Globus pallidus (tissue), 1 donor: Measurements from ENCODE around the gene TRAF2.

ENCODE experiments used
- DNase-seq: peaks from one replicate; pipeline ENCODE4 v3.0.0-alpha.2; 2015; ENCODE audit warnings: low spot score

Gene TRAF2

DNA sequence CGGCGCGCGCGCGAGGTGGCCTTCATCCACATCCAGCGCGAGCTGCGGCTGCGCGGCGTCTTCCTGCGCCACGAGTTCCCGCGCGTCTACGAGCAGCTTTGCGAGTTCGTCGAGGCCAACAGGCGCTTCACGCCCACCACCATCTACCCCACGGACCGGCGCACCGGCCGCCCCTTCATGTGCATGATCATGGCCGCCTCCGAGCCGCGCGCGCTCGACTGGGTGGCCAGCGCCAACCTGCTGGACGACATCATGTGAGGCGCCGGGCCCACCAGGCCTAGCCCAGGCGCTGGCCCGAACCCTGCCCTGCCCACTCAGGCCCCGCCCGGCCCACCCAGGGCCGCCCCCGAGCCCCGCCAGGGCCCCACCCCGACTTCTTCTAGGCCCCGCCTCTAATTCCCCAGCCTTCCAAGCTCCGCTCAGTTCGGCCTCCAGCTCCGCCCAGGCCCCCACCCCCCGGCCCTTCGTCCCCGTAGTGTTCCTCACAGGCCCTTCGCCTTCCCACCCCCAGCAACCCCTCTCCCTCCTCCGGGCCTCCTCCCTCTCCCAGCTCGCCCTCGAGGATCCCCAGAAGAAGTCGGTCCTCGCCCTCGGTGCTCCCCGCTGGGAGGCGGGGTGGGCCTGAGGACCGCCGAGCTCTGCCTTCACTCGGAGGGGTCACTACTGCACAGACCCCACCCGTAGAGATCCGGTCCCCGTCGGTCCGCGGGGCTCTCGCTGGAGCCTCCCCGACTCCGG is 39.1 kb upstream of the TRAF2 start:
- DNase-seq = no peak

DNA sequence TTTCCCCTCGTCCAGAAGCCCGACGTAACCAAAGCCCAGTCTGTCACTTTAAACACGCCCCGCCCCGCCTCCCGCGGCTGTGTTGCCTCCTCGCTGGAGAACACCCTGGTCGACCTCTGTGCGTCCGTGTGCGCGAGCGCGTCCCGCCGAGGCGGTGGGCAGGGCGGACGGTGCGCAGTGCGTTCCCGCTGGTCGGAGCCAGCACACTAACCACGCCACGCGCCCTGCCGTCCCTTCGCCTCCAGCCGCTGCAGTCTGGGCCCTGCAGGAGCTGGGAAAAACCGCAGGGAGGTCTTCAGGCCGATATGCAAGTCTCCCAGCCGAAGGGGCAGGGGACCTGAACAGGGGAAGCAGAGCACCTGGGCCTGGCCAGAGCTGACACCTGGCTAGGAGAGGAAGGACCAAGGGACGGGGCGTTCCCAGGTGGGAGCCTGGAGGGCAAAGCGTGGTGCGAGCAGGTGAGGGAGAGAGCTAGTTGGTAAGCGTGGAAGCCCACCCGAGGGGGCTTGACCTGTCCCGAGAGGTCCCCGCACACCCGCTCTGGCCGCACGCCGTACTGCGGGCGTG is 38.4 kb upstream of the TRAF2 start:
- no peak for DNase-seq

DNA sequence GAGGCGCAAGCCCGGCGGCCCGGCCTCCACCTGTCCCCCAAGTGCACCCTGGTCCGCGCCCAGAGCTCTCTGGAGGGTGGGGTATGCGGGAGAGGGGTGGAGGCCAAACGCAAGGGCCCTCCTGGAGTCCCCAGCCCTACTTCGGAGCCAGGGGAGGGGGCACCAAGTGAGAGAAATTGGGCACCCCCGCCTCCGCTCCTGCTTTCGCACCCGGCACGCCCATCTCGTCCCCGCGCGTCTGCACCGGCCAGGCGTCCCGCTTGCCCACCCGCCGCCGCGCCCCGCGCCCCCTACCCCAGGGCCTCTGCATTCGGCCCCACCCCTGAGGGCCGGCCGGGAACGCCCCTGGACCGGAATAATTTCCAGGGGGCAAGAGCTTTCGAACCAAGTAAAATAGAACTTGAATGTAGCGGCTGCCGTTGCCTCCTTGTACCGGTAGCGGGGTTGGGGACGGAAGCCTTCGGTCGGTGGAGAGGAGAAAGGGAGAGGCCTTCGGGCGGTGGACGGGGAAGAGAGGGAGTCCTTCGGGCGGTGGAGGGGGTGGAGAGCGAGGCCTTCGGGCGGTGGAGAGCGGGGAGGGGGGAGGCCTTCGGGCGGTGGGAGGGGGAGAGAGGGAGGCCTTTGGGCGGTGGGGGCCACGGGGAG is 37.8 kb upstream of the TRAF2 start:
- DNase-seq = no peak

DNA sequence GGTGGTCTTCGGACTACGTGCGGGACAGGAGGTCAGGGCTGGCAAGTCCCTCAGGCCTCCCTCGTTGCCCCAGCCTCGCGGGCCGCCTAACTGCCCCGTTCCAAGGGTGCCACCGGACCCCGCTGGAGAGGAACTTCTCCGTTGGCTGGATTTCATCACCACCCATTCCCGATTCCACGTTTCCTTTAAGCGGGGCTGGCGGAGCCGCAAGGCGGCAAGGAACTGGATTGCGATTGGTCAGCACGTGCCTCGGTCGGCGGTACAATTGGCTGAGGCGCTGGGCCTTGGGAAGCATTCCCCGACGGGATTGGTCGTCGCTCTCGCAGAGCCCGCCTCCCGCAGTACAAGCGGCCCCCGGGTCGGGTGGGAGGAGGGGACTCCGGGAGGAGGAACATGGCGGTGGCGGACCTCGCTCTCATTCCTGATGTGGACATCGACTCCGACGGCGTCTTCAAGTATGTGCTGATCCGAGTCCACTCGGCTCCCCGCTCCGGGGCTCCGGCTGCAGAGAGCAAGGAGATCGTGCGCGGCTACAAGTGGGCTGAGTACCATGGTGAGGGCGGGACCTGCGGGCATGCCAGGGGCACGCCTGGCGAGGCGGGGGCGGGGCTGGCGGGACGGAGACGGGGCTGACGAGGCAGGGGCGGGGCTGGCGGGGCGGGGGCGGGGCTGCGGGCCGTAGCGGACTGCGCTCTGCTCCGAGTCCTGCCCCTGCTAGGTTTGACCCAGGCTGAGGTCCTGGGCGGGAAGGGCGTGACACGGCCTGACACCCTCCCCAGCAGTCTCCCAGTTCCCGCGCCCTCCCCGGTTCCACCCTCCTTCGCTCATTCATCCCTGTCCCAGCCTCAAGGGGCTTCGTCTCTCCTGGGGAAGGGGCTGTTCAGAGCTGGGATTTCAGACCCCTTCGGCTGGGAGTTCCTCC is 37.0 kb upstream of the TRAF2 start, which contains the start of gene PHPT1:
TSS of gene PHPT1 (plus strand) at position 372 of the 922 bp plus-strand sequence. CDS start at position 394, 22 bp downstream.
- DNase-seq = peak; percentile 99

DNA sequence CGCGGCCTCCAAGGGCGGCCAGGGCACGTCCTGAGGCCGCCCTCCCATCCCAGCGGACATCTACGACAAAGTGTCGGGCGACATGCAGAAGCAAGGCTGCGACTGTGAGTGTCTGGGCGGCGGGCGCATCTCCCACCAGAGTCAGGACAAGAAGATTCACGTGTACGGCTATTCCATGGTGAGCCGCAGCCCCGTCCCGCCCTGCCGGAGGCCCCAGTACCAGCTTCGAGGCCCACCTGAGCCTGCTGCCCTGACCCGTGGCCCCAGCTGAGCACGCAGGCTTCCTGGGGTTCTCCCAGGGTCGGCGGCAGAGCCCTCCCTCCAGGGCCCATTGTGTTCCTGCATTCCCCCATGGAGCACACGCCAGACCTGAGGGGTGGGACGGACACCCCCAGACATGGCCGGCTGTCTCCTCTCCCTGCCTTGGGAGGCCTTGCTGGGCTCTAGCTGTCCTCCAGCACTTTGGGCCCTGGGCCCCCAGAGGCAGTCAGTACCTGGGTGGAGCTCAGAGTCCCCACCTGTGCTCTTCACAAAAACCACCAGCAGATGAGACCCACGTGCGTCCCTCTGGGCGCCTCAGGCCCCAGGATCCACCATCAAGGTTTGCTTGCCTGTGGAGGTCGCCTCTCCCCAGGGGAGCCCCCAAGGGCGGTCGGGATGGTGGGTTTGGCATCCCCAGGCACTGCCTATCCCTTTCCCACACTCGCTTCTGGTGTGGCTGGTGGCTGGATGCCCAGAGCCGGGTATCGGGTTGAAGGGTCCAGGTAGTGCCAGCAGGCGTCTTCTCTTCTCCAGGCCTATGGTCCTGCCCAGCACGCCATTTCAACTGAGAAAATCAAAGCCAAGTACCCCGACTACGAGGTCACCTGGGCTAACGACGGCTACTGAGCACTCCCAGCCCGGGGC is 36.1 kb upstream of the TRAF2 start:
- DNase-seq = no peak

DNA sequence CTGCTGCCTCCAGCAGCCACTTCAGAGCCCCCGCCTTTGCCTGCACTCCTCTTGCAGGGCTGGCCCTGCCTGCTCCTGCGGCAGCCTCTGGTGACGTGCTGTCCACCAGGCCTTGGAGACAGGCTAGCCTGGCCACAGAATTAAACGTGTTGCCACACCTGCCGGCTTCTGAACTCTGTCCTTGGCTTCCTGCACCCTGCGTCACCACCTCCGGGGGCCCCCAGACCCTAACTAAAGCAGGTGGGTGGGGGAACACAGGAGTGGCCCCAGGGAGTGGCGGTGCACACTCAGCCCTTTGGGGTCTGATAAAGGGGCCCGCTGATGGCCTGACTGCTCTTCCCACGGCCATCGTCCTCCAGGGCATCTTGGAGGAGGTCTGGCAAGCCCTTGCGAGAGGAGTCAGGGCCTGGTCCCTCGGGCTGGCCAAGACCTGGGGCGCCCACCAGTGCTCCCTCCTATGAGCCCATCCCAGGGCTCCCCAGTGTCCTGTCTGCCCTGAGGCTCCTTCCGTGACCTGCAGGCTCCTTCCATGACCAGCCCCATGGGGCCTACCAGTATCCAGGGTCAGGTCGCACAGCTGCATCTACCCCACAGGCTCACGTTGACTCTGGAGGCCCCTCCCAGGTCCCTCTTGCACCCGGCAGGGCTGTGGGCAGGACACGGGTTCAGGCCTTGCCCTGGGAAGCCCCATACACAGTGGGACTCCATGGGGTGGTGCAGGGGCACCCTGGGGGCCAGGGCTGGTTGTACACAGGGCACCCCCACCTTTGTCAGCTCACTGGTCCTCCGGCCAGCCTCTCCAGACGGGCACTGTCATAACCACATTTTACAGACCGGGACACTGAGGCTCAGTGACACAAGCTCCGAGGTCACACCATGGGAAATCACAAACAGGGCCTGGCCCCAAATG is 35.2 kb upstream of the TRAF2 start:
- DNase-seq = no peak

DNA sequence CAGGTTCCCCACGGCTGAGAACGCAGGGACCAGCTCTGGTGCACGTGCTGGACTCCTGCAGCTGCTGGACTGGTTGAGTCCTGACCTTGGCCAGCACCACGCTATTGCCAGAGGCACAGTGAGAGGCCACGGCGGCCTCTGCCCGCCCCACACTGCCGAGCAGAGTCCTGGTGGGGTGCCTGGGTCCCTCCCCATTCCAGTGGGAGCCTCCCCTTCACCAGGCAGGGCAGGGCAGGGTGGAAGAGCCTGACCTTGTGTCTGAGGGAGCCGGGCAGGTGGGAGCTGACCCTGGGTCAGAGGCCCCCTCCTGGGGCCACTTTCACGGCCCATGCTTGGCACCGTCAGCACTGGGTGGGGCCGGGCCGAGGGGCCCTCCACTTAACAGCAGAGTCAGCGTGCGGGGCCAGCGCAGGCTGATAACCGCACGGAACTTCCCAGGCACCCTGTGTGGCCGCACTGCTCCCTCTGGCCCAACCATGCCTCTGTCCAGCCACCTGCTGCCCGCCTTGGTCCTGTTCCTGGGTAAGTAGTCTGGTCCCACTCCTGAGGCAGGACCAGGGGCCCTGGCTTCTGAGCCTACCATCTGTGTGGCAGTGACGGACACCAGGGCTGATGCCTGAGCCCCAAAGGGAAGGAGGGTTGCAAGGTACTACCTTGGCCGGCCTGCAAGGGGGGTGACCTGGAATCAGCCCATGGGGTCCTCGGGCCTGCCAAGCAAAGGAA is 34.2 kb upstream of the TRAF2 start, which contains the start of gene MAMDC4:
TSS of gene MAMDC4 (plus strand) at position 406 of the 723 bp plus-strand sequence. CDS start at position 477, 71 bp downstream.
- DNase-seq = no peak

DNA sequence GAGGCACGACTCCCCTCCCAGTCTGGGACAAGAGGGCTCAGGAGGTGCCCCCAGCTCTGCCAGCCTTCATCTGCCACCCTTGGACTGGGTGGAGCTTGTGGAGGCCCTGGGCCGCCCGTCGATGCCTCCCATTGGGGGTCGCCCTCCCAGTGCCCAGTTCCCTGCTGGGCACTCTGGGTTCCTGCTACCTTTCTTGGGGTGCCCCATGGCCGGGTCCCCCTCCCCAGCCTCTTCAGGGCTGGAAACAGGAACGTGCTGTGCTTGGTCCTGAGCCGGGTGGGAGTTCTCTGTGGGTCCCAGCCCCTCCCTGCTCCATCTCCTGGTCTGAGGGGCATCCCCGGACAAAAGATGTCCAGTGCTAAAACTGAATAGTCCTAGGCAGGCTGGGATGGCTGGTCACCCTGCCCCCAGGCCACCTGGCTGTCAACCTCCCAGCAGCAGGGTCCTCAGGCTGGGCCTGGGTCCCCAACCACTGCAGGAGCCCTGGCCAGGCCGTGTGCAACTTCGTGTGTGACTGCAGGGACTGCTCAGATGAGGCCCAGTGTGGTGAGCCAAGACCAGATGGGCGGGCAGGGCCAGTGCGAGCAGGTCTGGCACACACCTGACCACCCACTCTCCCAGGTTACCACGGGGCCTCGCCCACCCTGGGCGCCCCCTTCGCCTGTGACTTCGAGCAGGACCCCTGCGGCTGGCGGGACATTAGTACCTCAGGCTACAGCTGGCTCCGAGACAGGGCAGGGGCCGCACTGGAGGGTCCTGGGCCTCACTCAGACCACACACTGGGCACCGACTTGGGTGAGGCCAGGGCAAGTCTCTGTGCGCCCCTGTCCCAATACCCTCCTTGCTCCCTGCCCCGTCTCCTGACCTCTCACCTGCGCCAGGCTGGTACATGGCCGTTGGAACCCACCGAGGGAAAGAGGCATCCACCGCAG is 33.4 kb upstream of the TRAF2 start:
- DNase-seq = no peak

DNA sequence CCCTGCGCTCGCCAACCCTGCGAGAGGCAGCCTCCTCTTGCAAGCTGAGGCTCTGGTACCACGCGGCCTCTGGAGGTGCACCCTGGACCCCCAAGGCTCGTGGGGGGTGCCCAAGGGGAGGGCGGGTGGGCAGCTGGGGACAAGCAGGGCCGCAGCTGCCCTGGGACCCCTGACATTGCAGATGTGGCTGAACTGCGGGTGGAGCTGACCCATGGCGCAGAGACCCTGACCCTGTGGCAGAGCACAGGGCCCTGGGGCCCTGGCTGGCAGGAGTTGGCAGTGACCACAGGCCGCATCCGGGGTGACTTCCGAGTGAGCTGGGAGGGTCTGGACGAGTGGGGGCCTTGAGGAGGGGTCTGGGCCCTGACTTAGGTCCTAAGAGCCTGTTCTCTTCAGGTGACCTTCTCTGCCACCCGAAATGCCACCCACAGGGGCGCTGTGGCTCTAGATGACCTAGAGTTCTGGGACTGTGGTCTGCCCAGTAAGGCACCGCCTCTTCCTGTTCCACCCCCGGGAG is 32.7 kb upstream of the TRAF2 start:
- DNase-seq = no peak

DNA sequence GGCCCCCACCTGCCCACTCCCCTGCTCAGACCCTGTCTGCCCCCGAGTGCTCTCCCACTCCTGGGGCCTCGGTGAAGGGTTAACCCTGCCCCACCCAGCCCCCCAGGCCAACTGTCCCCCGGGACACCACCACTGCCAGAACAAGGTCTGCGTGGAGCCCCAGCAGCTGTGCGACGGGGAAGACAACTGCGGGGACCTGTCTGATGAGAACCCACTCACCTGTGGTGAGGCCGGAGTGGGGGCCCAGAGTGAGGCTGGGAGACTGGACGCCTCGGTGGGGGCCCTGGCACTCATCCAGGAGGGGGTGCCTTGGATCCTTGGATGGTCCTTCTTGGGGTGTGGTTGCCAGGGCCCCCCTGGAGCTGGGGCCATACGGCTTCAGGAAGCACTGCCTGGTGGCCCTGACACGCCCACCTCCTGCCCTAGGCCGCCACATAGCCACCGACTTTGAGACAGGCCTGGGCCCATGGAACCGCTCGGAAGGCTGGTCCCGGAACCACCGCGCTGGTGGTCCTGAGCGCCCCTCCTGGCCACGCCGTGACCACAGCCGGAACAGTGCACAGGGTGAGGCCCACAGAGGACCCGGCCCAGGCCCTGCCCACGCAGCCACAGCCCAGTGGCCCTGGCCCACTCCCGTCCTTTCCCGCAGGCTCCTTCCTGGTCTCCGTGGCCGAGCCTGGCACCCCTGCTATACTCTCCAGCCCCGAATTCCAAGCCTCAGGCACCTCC is 32.0 kb upstream of the TRAF2 start:
- DNase-seq = no peak

DNA sequence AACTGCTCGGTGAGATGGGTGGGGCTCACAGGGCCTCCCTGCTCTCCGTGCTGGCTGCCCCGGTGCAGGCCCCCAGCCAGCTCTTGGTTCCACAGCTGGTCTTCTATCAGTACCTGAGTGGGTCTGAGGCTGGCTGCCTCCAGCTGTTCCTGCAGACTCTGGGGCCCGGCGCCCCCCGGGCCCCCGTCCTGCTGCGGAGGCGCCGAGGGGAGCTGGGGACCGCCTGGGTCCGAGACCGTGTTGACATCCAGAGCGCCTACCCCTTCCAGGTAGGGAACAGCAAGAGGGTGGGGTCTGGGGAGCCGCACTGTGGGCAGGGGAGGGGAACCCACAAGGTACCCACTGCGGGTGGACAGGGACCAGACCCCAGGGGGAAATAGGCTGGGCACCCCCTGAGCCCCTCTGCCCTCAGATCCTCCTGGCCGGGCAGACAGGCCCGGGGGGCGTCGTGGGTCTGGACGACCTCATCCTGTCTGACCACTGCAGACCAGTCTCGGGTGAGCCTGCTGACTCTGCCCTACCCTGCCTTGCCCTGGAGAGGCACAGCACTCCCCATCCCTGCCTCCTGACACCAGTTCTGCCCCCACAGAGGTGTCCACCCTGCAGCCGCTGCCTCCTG is 31.4 kb upstream of the TRAF2 start:
- DNase-seq = no peak

DNA sequence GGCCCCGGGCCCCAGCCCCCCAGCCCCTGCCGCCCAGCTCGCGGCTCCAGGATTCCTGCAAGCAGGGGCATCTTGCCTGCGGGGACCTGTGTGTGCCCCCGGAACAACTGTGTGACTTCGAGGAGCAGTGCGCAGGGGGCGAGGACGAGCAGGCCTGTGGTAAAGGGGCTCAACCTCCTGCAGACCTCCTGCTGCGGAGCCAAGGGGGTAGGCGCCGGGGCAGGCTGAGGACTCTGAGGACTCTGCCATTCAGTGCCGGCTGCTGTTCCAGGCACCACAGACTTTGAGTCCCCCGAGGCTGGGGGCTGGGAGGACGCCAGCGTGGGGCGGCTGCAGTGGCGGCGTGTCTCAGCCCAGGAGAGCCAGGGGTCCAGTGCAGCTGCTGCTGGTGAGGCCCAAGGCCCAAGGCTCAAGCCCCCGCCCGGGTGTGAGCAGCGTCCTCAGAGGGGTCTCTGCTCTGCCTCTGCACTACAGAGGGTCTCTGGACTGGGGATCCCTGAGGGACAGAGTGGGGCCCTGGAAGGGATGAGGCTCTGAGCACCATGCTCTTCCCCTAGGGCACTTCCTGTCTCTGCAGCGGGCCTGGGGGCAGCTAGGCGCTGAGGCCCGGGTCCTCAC is 30.7 kb upstream of the TRAF2 start:
- DNase-seq = no peak

DNA sequence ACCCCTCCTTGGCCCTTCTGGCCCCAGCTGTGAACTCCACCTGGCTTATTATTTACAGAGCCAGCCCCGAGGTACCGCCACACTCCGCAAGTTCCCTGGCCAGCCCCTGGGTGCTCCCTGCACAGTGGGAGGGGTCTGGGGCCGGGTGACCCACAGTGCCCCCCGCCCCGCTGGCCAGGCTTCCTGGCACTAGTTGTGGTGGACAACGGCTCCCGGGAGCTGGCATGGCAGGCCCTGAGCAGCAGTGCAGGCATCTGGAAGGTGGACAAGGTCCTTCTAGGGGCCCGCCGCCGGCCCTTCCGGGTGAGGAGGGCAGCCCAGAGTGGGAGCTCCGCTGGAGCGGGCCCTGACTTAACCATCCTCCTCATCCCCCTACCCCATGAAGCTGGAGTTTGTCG is 30.2 kb upstream of the TRAF2 start:
- DNase-seq = no peak

DNA sequence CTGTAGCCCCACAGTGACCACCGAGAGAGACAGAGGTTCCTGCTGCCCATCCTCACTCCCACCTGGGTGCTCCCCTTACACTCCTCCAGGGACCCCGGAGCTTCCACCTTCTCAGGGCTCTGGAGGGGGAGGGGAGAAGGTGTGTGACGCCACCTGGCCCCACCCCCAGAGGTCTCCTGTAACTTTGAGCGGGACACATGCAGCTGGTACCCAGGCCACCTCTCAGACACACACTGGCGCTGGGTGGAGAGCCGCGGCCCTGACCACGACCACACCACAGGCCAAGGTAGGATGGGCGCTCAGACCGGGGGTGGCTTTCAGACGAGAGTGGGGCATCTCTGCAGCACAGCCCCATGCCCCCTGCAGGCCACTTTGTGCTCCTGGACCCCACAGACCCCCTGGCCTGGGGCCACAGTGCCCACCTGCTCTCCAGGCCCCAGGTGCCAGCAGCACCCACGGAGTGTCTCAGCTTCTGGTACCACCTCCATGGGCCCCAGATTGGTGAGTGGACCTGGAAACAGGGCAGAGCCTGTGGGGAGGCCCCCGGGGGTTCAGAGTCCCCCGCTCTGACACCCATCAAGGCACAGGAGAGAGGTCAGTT is 29.7 kb upstream of the TRAF2 start:
- no peak for DNase-seq

DNA sequence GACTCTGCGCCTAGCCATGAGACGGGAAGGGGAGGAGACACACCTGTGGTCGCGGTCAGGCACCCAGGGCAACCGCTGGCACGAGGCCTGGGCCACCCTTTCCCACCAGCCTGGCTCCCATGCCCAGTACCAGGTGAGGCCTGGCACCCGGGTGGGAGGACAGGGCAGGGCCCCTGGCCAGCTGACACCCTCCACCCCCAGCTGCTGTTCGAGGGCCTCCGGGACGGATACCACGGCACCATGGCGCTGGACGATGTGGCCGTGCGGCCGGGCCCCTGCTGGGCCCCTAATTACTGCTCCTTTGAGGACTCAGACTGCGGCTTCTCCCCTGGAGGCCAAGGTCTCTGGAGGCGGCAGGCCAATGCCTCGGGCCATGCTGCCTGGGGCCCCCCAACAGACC is 29.1 kb upstream of the TRAF2 start:
- no peak for DNase-seq
